Breast epithelium (tissue), 4 donors: ENCODE measurements around the gene NELL2. TPM values are rescaled to one million over a fixed set of nuclear protein-coding genes. Genes with fewer than 3 reads are reported as not detected.

Experiments
- DNase-seq, 2 donors: peaks; one replicate each; pipeline ENCODE4 v3.0.0-alpha.2; 2019; ENCODE audit warnings: low spot score in 2 of 2
- H3K27ac ChIP-seq, 2 donors: fragments of 200-600 bp; sonication (generic) in 1 of 2; one replicate each; pipeline ENCODE4 v1.5.1; 2016 to 2019; ENCODE audit warnings: mild to moderate bottlenecking in 1 of 2
- H3K27me3 ChIP-seq, 2 donors: fragments of 200-600 bp; sonication (generic) in 1 of 2; one replicate each; pipeline versions ENCODE4 v1.5.1 to v1.6.0; 2017 to 2019; ENCODE audit warnings: control low read depth in 1 of 2, mild to moderate bottlenecking in 1 of 2
- H3K36me3 ChIP-seq: fragments of 200-600 bp; one replicate; pipeline ENCODE4 v1.5.1; 2019
- H3K4me1 ChIP-seq, 2 donors: fragments of 200-600 bp; sonication (generic); one replicate each; pipeline ENCODE4 v1.5.1; 2016 to 2019; ENCODE audit warnings: control low read depth in 1 of 2
- H3K4me3 ChIP-seq, 3 donors: fragments of 200-600 bp; sonication (generic); 1 replicate in 2 of 3; 2 replicates in 1 of 3; pipeline ENCODE4 v1.5.1; 2016 to 2019; ENCODE audit warnings: mild to moderate bottlenecking in 3 of 3, moderate library complexity in 2 of 3
- H3K9me3 ChIP-seq, 2 donors: fragments of 200-600 bp; sonication (generic) in 1 of 2; one replicate each; pipeline ENCODE4 v1.5.1; 2016 to 2019; ENCODE audit warnings: control low read depth in 1 of 2
- CTCF ChIP-seq, 3 donors: fragments of 450-650 bp; IDR thresholded peaks; one replicate each; pipeline ENCODE4 v1.5.1; 2016 to 2017; ENCODE audit warnings: antibody characterized with exemption in 3 of 3, mild to moderate bottlenecking in 3 of 3, moderate library complexity in 3 of 3
- POLR2A ChIP-seq: fragments of 450-650 bp; IDR thresholded peaks from one replicate; pipeline ENCODE4 v1.6.1; 2016; ENCODE audit warnings: antibody characterized with exemption, mild to moderate bottlenecking, moderate library complexity
- POLR2AphosphoS5 ChIP-seq, 3 donors: sonication (generic); formaldehyde crosslinking; IDR thresholded peaks; one replicate each; pipeline ENCODE4 v1.6.1; 2017; ENCODE audit warnings: antibody characterized with exemption in 3 of 3
- intact Hi-C: fragments of 100-400 bp; cut with DNase I; formaldehyde crosslinking; loops from one replicate; pipeline ENCODE4 v1.15.1; 2023; ENCODE audit warnings: low total_unique reads
- total RNA-seq, 3 donors: library from RNA; depleted of rRNA; stranded (reverse); fragments of >200 nt; gene quantifications; one replicate each; pipeline ENCODE4 v1.1.0, GENCODE V29; 2016

Gene NELL2
- total RNA-seq, 3 donors from 2014 or later: 4.9 to 10.1 (median 9.9) TPM

DNA sequence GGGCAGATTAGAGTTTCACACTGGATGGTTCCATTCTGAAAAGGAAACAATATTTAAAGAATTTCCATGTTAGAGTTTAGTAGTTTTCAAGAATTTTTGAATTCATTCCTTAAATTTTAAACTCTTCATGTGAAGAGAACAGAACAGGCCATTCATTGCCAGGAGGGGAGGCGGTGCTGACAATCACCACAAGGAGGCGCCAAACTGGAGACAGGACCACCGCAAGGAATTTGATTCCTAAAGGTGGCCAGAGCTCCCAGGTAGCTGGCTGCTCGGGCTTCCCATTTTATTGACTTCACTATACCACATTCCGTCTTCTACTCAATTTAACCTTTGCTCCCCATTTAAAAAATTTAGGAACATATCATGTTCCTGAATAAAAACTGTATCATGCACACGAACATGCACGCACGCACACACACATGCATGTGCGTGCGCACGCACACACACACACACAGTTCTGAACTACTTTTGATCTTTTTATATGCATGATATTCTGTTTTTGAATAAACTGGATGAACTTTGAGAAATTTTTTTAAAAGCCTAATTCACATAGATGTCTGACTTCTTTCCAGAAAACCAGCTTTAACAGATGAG, 101.2 kb downstream of the NELL2 start:
- intact Hi-C loops: no loop called here
- no peak for DNase-seq
- Histone ChIP-seq H3K9me3 (no peaks in the 10 kb centered on the region), H3K27me3 (no peaks in the 10 kb centered on the region), H3K4me1 (no peaks in the 10 kb centered on the region), H3K36me3 (no peaks in the 10 kb centered on the region), H3K4me3 (no peak overlapping the region), H3K27ac (no peak overlapping the region)
- TF ChIP-seq CTCF (IDR thresholded peaks at IDR 0.05): peak in 1 of 3 donors; percentile 22
- no peak for TF ChIP-seq POLR2AphosphoS5 (IDR thresholded peaks at IDR 0.05)

GRCh38 chr12:44771485-44772021, 104.6 kb downstream of the NELL2 start:
- Histone ChIP-seq H3K27me3 (no peaks in the 10 kb centered on the region), H3K4me1 (no peaks in the 10 kb centered on the region), H3K27ac (no peak overlapping the region), H3K9me3 (no peaks in the 10 kb centered on the region), H3K36me3 (no peaks in the 10 kb centered on the region), H3K4me3 (no peak overlapping the region)
- intact Hi-C loops: no loop called here
- no peak for DNase-seq
- no peak for TF ChIP-seq CTCF (IDR thresholded peaks at IDR 0.05)
- no peak for TF ChIP-seq POLR2AphosphoS5 (IDR thresholded peaks at IDR 0.05)
- TF ChIP-seq POLR2A: no peak

- H3K4me1 ChIP-seq: no peaks in the 10 kb centered on the region
- H3K27me3 ChIP-seq: no peaks in the 10 kb centered on the region
- no peak overlapping the region for H3K4me3 ChIP-seq
- DNase-seq: no peak
- no peaks in the 10 kb centered on the region for H3K9me3 ChIP-seq
- intact Hi-C loops: no loop called here
- H3K36me3 ChIP-seq: no peaks in the 10 kb centered on the region
- no peak overlapping the region for H3K27ac ChIP-seq
- TF ChIP-seq CTCF (IDR thresholded peaks at IDR 0.05) (no peak), POLR2AphosphoS5 (IDR thresholded peaks at IDR 0.05) (no peak), POLR2A (no peak)
These were observed 110.3 kb downstream of the NELL2 start for GRCh38 chr12:44765796-44766195.

- no peak overlapping the region for H3K27ac ChIP-seq
- no peak overlapping the region for H3K4me3 ChIP-seq
- no peak for DNase-seq
- no peaks in the 10 kb centered on the region for H3K4me1 ChIP-seq
- TF ChIP-seq CTCF (IDR thresholded peaks at IDR 0.05): no peak
- TF ChIP-seq POLR2A: no peak
- no peak for TF ChIP-seq POLR2AphosphoS5 (IDR thresholded peaks at IDR 0.05)
- H3K36me3 ChIP-seq: no peaks in the 10 kb centered on the region
- H3K9me3 ChIP-seq: no peaks in the 10 kb centered on the region
- no peaks in the 10 kb centered on the region for H3K27me3 ChIP-seq
- intact Hi-C loops: no loop called here
These were observed 113.1 kb downstream of the NELL2 start for GRCh38 chr12:44763021-44763420.

DNA sequence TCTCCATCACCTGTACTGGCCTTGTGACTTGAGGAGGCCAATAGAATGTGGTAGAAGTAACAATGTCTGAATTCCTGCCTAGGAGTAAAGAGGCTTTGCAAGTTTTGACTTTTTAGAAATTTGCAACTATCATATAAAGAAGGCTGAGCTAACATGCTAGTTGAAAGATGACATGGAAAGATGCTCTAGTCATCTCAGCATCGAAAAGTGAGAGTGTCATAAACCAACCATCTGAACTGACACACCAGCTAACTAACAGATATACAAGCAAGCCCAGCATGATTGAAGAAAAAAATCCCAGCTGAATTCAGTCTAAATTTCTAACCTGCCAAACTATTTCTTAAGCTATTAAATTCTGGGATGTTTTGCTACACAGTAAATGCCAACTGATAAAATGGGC, 116.8 kb downstream of the NELL2 start:
- no peak overlapping the region for H3K4me3 ChIP-seq
- H3K27me3 ChIP-seq: no peaks in the 10 kb centered on the region
- no peaks in the 10 kb centered on the region for H3K36me3 ChIP-seq
- no peaks in the 10 kb centered on the region for H3K9me3 ChIP-seq
- intact Hi-C loops: no loop called here
- H3K27ac ChIP-seq: no peak overlapping the region
- TF ChIP-seq POLR2AphosphoS5 (IDR thresholded peaks at IDR 0.05) (no peak), POLR2A (no peak), CTCF (IDR thresholded peaks at IDR 0.05) (no peak)
- no peaks in the 10 kb centered on the region for H3K4me1 ChIP-seq
- DNase-seq: no peak
